Left lobe of liver (tissue), 2 donors: ENCODE data around the gene BEND5. TPM values are rescaled to one million over a fixed set of nuclear protein-coding genes. Genes with fewer than 3 reads are reported as not detected.

ENCODE experiments used
- ATAC-seq: fragments of 200-7000 bp; cut with Tn5 transposase; one replicate; pipeline ENCODE4 v1.9.1; 2020; ENCODE audit warnings: mild to moderate bottlenecking, moderate library complexity
- DNase-seq: peaks from one replicate; pipeline ENCODE4 v3.0.0-alpha.2; 2020; ENCODE audit warnings: low spot score
- total RNA-seq: library from RNA; stranded (reverse); gene quantifications from one replicate; pipeline ENCODE4 v1.2.1, GENCODE V29; 2021
- donor health status: DM: no; HTN: no; CAD: no; lungs with moderate emphysema.
- donor health status: DM: no; HTN: yes; CAD: no.

Gene BEND5
- total RNA-seq, result 0.20 TPM

- DNase-seq (no peak), ATAC-seq (peak; percentile 41)
Measured at GRCh38 chr1:48776393-48777218, at the start of gene BEND5. BEND5 (minus strand) TSS chr1:48776891; CDS start chr1:48776831, 60 bp downstream.

- ATAC-seq (peak; percentile 99), DNase-seq (peak; percentile 80)
Measured at GRCh38 chr1:48823168-48823567, 46.5 kb upstream of the BEND5 start.

GRCh38 chr1:48820491-48820890 lies 43.8 kb upstream of the BEND5 start:
- no peak for DNase-seq
- ATAC-seq, result no peak

- peak; percentile 98 for ATAC-seq
Measured at GRCh38 chr1:48817505-48818114, 40.9 kb upstream of the BEND5 start.

GRCh38 chr1:48810740-48811139 lies 34.0 kb upstream of the BEND5 start:
- ATAC-seq (peak; percentile 63), DNase-seq (no peak)

More at GRCh38 chr1:48817505-48818114, 40.9 kb upstream of the BEND5 start:
- DNase-seq, result peak; percentile 67

- ATAC-seq, result no peak
- no peak for DNase-seq
Measured at GRCh38 chr1:48808496-48808895, 31.8 kb upstream of the BEND5 start.

- ATAC-seq (no peak), DNase-seq (no peak)
Measured at GRCh38 chr1:48807554-48808260, 31.0 kb upstream of the BEND5 start.

- ATAC-seq (no peak), DNase-seq (no peak)
Measured at GRCh38 chr1:48803474-48803873, 26.8 kb upstream of the BEND5 start.

GRCh38 chr1:48794816-48795215 lies 18.1 kb upstream of the BEND5 start:
- DNase-seq (no peak), ATAC-seq (no peak)

- ATAC-seq (no peak), DNase-seq (no peak)
Measured at GRCh38 chr1:48793863-48794262, 17.2 kb upstream of the BEND5 start.

- DNase-seq (no peak), ATAC-seq (no peak)
Measured at GRCh38 chr1:48792961-48793360, 16.3 kb upstream of the BEND5 start.

GRCh38 chr1:48790397-48790796 lies 13.7 kb upstream of the BEND5 start:
- DNase-seq (no peak), ATAC-seq (no peak)

- no peak for DNase-seq
- ATAC-seq, result no peak
Measured at GRCh38 chr1:48789903-48790302, 13.2 kb upstream of the BEND5 start.

GRCh38 chr1:48785869-48786268 lies 9.2 kb upstream of the BEND5 start:
- DNase-seq (no peak), ATAC-seq (no peak)

- DNase-seq (no peak), ATAC-seq (no peak)
Measured at GRCh38 chr1:48784301-48784700, 7.6 kb upstream of the BEND5 start.

- no peak for DNase-seq
- no peak for ATAC-seq
Measured at GRCh38 chr1:48777219-48777895, 666 bp upstream of the BEND5 start.

GRCh38 chr1:48775831-48776392 lies 779 bp downstream of the BEND5 start:
- DNase-seq (no peak), ATAC-seq (no peak)

- DNase-seq, result no peak
- no peak for ATAC-seq
Measured at GRCh38 chr1:48773133-48773532, 3.6 kb downstream of the BEND5 start.

GRCh38 chr1:48772211-48772610 lies 4.5 kb downstream of the BEND5 start:
- no peak for DNase-seq
- no peak for ATAC-seq

- DNase-seq (no peak), ATAC-seq (no peak)
Measured at GRCh38 chr1:48771561-48771960, 5.1 kb downstream of the BEND5 start.

- DNase-seq (no peak), ATAC-seq (no peak)
Measured at GRCh38 chr1:48767975-48768510, 8.6 kb downstream of the BEND5 start.
